Thymus (tissue), 11 donors: ENCODE data around the gene MTLN. TPM values are rescaled to one million over a fixed set of nuclear protein-coding genes. Genes with fewer than 3 reads are reported as not detected.
"Not testable (repeated sequence)": the region's sequence is repeated elsewhere in the genome, so short reads cannot be mapped to it uniquely, and the experiment has no call there.

Experiments used
- DNase-seq, 9 donors: peaks; one replicate each; pipeline ENCODE4 v3.0.0-alpha.2; 2013; ENCODE audit warnings: low spot score in 9 of 9, low read depth in 6 of 9, missing footprints in 1 of 9
- H3K27ac ChIP-seq, 2 donors: one replicate each; pipeline ENCODE4 v1.5.1; 2013; ENCODE audit warnings: control low read depth in 1 of 2, low read depth in 1 of 2, low read length in 1 of 2, mild to moderate bottlenecking in 1 of 2, moderate library complexity in 1 of 2
- H3K27me3 ChIP-seq, 2 donors: one replicate each; pipeline ENCODE4 v1.5.1; 2013; ENCODE audit warnings: low read length in 1 of 2; ENCODE audit not compliant: control insufficient read depth in 2 of 2, insufficient read depth in 1 of 2
- H3K36me3 ChIP-seq, 2 donors: one replicate each; pipeline ENCODE4 v1.5.1; 2013; ENCODE audit warnings: low read length in 1 of 2, mild to moderate bottlenecking in 1 of 2, moderate library complexity in 1 of 2; ENCODE audit not compliant: control insufficient read depth in 2 of 2, insufficient read depth in 2 of 2
- H3K4me1 ChIP-seq, 2 donors: one replicate each; pipeline ENCODE4 v1.5.1; 2013; ENCODE audit warnings: low read length in 2 of 2; ENCODE audit not compliant: control insufficient read depth in 2 of 2, insufficient read depth in 2 of 2
- H3K4me3 ChIP-seq, 2 donors: one replicate each; pipeline ENCODE4 v1.5.1; 2013; ENCODE audit warnings: low read length in 2 of 2, control low read depth in 1 of 2, mild to moderate bottlenecking in 1 of 2
- H3K9me3 ChIP-seq, 2 donors: one replicate each; pipeline ENCODE4 v1.5.1; 2013; ENCODE audit warnings: low read length in 1 of 2, mild to moderate bottlenecking in 1 of 2; ENCODE audit not compliant: control insufficient read depth in 2 of 2, insufficient read depth in 1 of 2
- WGBS: extraction: QIAGEN DNeasy Blood & Tissue Kit; methylation state at CpG from one replicate; pipeline ENCODE4 v1.1.7; 2013; 5-methylcytosine and 5-hydroxymethylcytosine counted together
- polyA plus RNA-seq: library from polyadenylated mRNA; stranded (reverse); fragments of 200-250 nt; gene quantifications from one replicate; pipeline ENCODE4 v1.2.3, GENCODE V29; 2013
- total RNA-seq: library from RNA; stranded (reverse); fragments of 120-200 nt; gene quantifications from one replicate; pipeline ENCODE4 v1.2.4, GENCODE V29; 2013
- donor health status: healthy.

The MTLN gene
- total and polyA plus RNA-seq, 2 donors: 51.2 to 140 TPM

DNA sequence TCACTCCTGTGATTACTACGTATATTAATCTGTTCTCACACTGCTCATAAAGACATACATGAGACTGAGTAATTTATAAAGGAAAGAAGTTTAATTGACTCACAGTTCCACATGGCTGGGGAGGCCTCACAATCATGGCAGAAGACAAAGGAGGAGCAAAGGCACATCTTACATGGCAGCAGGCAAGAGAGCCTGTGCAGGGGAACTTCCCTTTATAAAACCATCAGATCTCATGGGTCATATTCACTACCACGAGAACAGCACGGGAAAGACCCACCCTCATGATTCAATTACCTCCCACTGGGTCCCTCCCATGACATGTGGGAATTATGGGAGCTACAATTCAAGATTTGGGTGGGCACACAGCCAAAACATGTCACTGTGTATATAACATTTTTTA lies 1.2 kb upstream of the MTLN start:
- H3K9me3 ChIP-seq, H3K27ac ChIP-seq, H3K4me3 ChIP-seq, H3K27me3 ChIP-seq, H3K36me3 ChIP-seq, DNase-seq, H3K4me1 ChIP-seq: not testable (repeated sequence)
- WGBS: 86% methylated on average over 3 of the region's 3 CpGs

DNA sequence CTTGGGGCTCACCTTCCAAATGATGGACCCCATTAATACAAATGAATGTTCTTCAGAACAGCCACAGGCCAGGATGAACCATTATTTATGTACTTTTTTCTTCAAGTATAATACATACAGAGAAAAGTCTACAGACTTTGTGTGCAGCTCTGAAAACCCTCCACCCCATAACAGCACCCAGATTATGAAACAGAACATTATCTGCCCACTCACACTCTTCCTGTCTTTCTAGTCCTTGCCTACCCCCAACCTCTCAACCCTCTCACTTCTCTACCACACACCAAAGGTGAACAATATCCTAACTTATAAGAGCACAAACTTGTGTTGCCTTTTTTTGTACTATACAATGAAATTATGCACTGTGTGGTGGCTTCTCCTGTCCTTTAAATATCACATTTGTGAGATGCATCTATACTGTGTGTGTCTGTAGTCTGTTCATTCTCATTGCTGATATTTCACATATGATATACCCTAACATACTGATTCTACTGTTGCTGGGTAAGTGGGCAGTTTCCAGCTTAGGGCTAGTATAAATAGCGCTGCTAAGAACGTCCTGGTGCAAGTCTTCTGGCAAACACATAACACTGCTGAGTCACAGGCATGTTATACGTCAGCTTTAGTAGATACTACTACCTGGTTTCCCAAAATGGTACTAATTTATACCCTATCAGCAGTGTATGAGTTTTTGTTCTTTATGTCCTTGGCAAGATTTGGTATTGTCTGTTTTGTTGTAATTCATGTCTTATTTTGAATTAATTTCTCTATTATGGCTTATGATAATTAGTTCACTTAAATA lies 6.5 kb downstream of the MTLN start:
- DNase-seq: no peak
- no peak overlapping the region for H3K4me3 ChIP-seq
- H3K36me3 ChIP-seq: peaks cover 5% of the 10 kb centered on the region in 2 donors
- 75% methylated on average over 3 of the region's 3 CpGs for WGBS
- no peaks in the 10 kb centered on the region for H3K9me3 ChIP-seq
- H3K27ac ChIP-seq: no peak overlapping the region
- H3K4me1 ChIP-seq: peaks cover 0 to 6% of the 10 kb centered on the region in 2 donors
- H3K27me3 ChIP-seq: peaks cover 0 to 6% of the 10 kb centered on the region in 2 donors

DNA sequence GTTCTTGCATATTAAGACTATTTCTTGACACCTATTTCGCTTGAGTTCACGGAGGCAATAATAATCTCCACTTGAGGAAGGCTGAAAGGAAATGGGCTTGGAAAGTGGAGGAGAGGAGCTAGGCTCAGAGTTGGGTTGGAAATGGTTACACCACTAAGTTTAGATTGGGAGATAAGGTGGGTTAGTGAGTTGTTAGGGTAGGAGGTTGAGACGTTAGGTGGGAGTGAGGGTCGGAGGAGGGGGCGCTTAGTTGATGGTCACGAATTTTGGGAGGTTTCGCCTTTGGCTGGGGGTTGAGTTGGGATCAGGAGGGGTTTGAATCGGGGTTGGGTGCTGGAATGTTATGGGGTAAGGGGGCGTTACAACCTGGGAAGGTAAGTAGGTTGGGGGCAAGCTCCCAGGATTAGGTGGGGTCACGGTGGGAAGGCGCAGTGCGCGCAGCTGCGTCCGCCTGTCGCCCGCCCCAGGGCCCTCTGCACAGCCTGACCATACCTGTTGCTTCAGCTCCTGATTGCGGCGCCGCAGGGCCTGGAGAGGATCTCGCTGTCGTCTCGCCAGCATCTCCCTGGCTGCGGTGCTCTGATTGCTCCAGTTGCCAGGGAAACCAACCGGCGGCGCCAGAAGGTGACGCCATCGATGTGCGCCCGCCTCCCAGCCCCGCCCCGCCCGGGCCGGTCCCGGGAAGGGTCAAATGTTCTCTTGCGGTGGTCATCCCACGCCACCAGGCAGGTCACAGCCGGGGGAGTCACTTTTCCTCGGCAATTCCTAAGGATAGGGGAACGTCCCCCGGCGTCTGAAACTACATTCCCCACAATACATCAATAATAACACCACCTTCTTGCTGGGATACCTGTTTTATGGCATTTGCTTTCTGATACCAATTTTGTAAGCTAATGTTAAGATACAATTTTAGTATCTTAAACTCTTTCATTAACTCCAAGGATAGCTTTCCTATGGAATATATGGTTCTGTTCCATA lies 7.7 kb downstream of the MTLN start, which contains the start of gene NPHP1:
Gene NPHP1, minus strand, starts transcription at position 606 of the 978 bp plus-strand sequence. Its CDS starts 45 bp downstream, at position 561.
- Histone ChIP-seq H3K27me3 (peaks cover 0 to 6% of the 10 kb centered on the region in 2 donors), H3K27ac (no peak within 1 kb of the TSS), H3K4me1 (peaks cover 0 to 6% of the 10 kb centered on the region in 2 donors), H3K4me3 (peak within 1 kb of the TSS; percentile 67 to 79), H3K9me3 (no peaks in the 10 kb centered on the region), H3K36me3 (peaks cover 3 to 5% of the 10 kb centered on the region in 2 donors)
- 3% methylated on average over 43 of the region's 43 CpGs for WGBS
- peak; percentile 39 to 85 (median 61) for DNase-seq

DNA sequence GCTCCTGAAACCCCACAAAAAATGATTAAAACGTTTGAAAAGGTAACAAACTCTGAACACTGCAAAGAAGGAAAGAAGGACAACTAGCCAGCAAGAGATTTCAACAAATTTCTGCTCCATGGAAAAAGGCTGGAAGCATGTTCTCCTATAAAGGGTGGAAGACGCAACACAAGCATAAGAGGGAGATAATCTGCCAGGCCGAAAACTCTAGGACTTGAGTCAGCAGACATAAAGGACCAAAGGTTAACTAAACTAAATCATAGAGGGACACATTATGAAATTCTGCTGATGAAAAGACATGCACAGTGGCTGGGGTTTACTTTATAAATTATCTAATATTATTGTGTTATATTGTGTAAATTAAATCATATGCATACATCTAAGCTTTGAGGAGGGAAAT lies 14.3 kb downstream of the MTLN start:
- no peak overlapping the region for H3K4me3 ChIP-seq
- no peaks in the 10 kb centered on the region for H3K36me3 ChIP-seq
- H3K9me3 ChIP-seq: no peaks in the 10 kb centered on the region
- DNase-seq: no peak
- no peak overlapping the region for H3K27ac ChIP-seq
- WGBS: 83% methylated on average over 3 of the region's 3 CpGs
- H3K4me1 ChIP-seq: no peaks in the 10 kb centered on the region
- peaks cover 0 to 2% of the 10 kb centered on the region in 2 donors for H3K27me3 ChIP-seq

DNA sequence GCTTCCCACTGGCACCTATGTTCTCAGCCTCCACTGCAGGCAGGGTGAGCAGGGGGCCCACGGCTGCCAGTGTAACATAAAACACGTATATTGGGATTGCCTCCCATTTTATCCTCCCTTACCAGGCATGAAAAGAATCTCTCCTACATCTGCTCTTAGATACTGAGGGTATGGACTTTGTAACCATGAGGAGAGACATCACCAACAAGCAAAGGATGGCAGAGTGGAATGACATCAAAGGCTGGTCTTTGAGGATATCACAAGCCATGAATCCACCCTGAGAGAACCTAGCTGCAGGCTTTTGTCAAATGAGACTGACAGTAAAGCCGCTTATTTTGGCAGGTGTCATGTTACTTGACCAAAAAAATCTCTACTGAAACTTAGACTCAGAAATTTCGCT lies 14.9 kb downstream of the MTLN start:
- no peak overlapping the region for H3K4me3 ChIP-seq

DNA sequence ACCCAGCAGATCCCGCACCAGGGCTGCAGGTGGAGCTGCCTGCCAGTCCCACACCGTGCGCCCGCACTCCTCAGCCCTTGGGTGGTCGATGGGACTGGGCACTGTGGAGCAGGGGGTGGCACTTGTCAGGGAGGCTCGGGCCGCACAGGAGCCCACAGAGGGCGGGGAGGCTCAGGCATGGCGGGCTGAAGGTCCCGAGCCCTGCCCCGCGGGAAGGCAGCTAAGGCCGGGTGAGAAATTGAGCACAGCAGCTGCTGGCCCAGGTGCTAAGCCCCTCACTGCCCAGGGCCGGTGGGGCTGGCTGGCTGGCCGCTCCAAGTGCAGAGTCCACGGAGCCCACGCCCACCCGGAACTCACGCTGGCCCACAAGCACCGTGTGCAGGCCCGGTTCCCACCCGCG lies 22.2 kb downstream of the MTLN start:
- not testable (repeated sequence) for H3K9me3 ChIP-seq, H3K27me3 ChIP-seq, H3K4me1 ChIP-seq, DNase-seq, H3K27ac ChIP-seq, H3K4me3 ChIP-seq, H3K36me3 ChIP-seq
- 98% methylated on average over 23 of the region's 23 CpGs for WGBS

More for the DNA sequence above, 14.9 kb downstream of the MTLN start:
- DNase-seq: no peak
- WGBS: 93% methylated on average over 4 of the region's 4 CpGs
- no peaks in the 10 kb centered on the region for H3K4me1 ChIP-seq
- H3K9me3 ChIP-seq: no peaks in the 10 kb centered on the region
- peaks cover 0 to 2% of the 10 kb centered on the region in 2 donors for H3K27me3 ChIP-seq
- H3K27ac ChIP-seq: no peak overlapping the region
- H3K36me3 ChIP-seq: no peaks in the 10 kb centered on the region

DNA sequence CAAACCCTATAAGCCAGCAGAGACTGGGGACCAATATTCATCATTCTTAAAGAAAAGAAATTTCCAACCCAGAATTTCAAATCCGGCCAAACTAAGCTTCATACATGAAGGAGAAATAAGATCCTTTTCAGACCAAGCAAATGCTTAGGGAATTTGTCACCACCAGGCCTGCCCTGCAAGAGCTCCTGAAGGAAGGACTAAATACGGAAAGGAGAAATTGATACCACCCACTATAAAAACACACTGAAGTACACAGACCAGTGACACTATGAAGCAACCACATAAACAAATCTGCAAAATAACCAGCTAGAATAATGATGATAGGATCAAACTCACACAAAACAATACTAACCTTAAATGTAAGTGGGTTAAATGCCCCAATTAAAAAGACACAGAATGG lies 29.9 kb downstream of the MTLN start:
- Histone ChIP-seq H3K27me3 (no peaks in the 10 kb centered on the region), H3K36me3 (no peaks in the 10 kb centered on the region), H3K4me3 (no peak overlapping the region), H3K9me3 (peaks cover 0 to 8% of the 10 kb centered on the region in 2 donors), H3K4me1 (no peaks in the 10 kb centered on the region), H3K27ac (no peak overlapping the region)
- no peak for DNase-seq
- 93% methylated on average over 2 of the region's 2 CpGs for WGBS

DNA sequence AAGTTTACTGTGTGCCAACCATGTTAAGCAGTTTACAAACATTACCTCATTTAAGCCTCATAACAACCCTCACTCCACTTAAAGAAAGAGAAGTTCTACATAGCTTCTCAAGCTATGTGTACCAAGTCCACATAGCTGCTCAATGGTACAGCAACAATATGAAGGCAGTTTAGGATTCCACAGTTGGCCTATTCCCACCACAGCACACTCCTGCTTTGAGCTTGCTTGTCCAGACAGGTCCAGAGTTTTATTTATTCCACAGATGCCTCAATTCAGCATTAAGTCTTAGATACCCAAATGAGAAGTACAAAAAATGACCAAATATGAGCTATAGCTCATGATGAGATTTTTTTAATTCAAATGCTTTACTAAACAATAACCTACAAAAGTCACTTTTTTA lies 32.3 kb downstream of the MTLN start:
- H3K36me3 ChIP-seq: no peaks in the 10 kb centered on the region
- H3K4me3 ChIP-seq: no peak overlapping the region
- H3K27me3 ChIP-seq: no peaks in the 10 kb centered on the region
- peaks cover 0 to 4% of the 10 kb centered on the region in 2 donors for H3K9me3 ChIP-seq
- H3K27ac ChIP-seq: no peak overlapping the region
- DNase-seq: no peak
- no peaks in the 10 kb centered on the region for H3K4me1 ChIP-seq

DNA sequence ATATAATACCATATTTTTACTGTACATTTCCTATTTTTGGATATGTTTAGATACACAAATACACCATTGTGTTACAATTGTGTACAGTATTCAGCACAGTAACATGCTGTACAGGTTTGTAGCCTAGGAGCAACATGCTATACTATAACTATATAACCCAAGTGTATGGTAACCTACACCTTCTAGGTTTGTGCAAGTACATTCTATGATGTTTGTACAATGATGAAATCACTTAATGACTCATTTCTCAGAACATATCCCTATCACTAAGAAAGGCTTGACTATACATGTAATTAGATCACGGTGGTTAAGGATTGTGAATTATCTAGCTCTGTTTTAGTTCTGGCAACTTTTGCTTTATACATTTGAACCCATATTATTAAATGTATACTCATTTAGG lies 38.8 kb downstream of the MTLN start:
- WGBS: 92% methylated on average over 1 of the region's 1 CpG
- H3K27ac ChIP-seq: no peak overlapping the region
- no peak overlapping the region for H3K4me3 ChIP-seq
- H3K36me3 ChIP-seq: no peaks in the 10 kb centered on the region
- DNase-seq: no peak
- H3K9me3 ChIP-seq: no peaks in the 10 kb centered on the region
- H3K4me1 ChIP-seq: no peaks in the 10 kb centered on the region
- H3K27me3 ChIP-seq: no peaks in the 10 kb centered on the region
